HG03469 (cell line): ENCODE measurements around the gene GAS7.

Experiments used
- ATAC-seq: cut with Tn5 transposase; IDR thresholded peaks from one replicate; pipeline ENCODE4 v1.9.1; 2021; ENCODE audit warnings: mild to moderate bottlenecking, moderate library complexity, moderate number of reproducible peaks; ENCODE audit not compliant: unreplicated experiment

Gene GAS7

DNA sequence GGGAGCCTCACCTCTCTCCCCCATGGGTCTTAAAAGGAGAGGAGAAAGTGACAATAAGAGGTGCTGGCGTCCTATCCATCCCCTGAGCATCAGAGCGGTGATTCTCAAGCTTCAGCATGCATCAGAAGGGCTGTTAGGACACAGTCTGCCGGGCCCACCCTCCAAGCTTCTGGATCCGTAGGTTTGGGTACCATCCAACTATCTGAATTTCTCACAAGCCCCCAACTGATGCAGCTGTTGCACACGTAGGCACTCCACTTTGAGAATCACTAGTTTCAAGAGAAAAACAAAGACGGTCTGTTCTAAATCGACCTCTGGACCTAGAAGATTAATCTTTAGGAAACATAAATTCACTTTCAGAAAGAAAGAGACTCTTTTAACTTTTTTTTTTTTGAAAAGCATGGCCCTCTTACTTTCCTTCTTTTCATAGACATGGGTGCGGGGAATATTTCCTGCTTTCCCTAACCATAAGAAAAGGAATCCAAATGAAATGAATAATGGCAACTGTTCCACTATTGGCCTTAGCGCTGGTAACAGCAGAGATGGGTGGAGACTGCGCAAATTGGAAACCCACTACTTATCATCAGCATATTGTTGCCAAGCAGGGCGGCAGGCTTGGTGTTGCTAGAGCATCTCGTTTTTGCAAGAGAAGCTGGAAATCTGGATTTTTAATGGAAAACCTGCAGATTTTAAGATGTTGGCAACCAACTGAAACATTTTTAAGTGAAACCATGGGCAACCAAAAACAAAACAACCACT is 144.4 kb downstream of the GAS7 start:
- no peak for ATAC-seq

DNA sequence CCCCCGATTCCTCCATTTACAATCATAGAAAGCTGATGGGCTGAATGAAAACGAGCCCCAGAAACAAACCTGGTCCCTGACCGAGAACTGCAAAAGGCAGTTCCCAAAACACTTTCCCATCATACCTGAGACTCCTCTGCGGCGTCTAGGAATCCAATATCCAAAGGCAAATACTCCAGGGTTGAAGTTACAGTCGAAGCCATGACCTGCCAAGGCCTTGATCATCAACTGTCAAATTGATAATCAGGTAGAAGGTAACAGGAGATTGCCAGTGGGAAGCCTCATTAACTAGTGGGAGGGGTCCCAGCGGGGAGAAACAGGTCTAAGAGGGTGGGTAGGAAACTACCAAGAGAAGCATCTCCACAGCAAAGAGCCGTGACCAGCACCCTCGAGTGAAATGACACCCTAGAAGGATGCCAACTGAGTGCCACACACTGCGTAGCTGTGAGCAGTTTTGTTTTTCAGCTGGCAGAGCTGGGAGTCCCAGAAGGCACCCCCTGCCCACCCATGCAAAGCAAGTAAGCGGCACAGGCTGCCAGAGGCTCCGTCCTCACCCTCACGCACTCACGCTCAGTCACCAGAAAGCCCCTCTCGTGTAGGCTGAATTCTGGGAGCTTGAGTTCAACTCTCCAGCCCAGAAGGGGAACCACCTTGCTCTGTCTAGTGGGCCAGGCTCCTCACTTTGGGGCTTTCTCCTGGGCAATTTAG is 146.1 kb downstream of the GAS7 start:
- ATAC-seq, result no peak

DNA sequence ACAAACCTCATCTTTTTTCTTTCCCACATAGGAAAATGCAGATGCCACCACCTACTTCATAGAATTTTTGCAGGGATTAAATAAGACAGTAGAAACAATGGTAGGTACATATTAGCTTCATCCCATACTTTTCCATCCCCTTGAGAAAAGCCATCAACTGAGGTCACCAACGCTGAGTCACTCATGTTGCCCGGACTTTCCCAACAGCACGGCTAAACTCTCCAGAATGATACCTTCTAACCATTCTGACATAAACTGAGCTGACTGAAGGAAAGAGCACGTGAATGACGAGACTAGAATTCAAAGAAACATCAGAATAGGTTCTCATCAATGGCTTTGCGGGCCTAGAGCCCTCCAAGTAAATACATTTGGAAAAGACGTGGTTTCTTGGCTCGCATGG is 147.3 kb downstream of the GAS7 start:
- no peak for ATAC-seq

DNA sequence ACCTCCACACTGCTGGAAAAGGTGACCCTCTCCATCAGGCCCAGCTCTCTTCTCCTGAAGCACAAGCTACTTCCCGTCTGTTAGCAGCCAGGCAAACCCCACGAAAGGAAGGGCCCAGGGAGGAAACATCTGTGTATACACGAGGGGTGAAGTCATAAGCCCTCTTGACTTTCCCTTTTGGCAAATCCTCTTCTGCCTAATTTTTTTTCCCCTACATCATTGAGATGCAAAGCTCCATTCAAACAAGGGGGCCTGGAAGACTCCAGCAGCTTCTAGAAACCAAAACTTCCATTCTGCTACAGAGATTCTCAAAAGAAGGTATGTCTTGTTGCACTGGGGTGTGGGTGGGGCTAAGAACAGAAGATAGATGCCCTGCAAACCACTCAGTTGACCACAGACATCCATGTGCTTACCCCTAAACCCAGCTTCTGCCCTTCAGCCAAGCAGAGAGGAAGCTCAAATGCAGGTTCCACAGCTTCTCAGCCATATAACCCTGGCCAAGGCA is 147.8 kb downstream of the GAS7 start:
- no peak for ATAC-seq

GRCh38 chr17:10048629-10049350 is 149.6 kb downstream of the GAS7 start:
- ATAC-seq, result no peak

- ATAC-seq, result no peak
Observed at GRCh38 chr17:10046786-10047785, 151.3 kb downstream of the GAS7 start.

GRCh38 chr17:10045871-10046658 is 152.3 kb downstream of the GAS7 start:
- no peak for ATAC-seq

DNA sequence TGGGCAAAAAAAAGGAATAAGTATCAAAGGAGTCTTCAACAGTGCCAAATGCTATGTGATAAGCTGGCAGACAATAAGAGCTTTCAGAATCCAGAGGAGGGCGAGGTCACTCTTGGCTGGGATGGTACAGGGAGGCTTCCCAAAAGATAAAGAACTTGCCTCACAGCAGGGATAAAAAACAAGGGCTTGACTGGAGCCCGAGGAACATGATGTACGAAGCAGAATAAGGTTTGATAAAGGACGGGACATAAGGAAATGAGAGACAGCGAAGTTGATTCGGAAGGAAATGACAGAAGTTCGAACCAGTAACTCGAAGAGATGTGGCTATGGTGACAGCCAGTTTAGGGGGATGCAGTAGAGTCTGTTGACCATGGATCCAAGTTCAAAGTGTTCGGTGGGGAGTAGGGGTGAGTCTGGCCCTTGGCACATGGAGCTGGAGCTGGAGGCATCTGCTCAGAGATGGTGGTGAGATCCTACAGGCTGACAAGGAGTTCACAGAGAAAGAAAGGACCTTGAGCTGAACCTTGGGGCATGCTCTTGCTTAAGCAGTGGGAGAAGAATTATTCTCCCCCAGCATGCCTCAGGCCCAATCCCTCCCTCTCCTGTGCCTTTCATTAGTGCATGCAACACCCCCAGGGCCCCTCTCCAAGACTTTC is 155.7 kb downstream of the GAS7 start:
- ATAC-seq, result no peak

DNA sequence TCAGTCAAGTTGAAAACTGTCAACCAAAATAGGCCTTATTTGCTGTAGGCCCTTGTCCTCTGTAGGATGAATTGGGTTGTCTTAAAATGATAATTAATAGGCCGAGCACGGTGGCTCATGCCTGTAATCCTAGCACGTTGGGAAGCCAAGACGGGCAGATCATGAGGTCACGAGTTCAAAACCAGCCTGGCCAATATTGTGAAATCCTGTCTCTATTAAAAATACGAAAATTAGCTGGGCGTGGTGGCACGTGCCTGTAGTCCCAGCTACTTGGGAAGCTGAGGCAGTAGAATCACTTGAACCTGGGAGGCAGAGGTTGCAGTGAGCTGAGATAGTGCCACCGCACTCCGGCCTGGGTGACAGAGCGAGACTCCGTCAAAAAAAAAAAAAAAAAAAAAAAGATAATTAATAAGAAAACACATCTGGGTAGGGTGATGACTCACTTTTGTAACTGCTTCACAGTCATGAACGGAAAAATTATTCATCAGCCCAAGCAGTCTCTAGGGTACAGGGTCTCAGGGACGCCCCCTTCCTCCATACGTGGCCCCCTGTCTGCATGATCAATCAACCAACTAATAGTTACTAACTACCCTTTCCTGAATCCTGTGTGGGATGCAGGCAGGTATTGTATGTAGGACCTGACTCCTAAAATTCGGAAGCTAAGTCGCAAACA is 156.4 kb downstream of the GAS7 start:
- ATAC-seq, result no peak

- no peak for ATAC-seq
Observed at GRCh38 chr17:10041287-10041612, 157.2 kb downstream of the GAS7 start.

GRCh38 chr17:10036511-10037061 is 161.8 kb downstream of the GAS7 start:
- ATAC-seq, result no peak

GRCh38 chr17:10035885-10036284 is 162.5 kb downstream of the GAS7 start:
- no peak for ATAC-seq

DNA sequence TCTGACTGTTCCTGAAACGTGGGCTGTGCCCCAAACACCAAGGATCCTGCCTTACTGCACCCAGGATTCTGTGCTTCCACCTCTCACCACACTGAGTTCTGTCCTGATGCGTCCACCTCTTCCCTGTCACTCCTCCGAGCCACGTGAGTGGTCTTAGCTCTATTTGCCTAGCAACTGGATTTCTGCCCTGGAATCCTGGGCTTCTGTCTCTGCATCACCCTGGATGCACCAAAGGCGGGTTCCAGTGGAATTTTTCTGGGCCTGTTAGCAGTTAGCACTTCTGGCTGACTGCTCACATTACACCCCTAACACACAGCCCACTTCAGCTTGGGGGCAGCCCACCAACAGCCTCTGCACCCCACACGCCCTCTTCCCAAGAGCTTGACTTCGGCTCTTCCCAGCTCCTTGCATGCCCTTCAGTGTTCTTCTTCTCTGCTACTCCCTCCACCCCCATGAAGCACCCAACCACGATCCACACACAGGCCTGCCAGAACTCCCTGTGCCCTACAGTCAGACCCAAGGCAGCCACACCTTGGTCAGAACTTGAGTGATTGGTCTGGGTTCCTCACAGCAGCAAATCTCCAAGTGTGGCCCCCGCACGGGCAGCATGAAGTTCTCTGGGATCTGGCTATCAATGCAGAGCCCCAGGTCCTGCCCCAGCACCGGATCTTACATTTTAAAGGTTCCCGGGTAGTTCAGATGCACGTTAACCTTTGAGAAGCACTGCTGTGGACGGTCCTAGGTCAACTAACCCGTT is 163.5 kb downstream of the GAS7 start:
- ATAC-seq, result no peak

- no peak for ATAC-seq
Observed at GRCh38 chr17:10033959-10034358, 164.4 kb downstream of the GAS7 start.

GRCh38 chr17:10033449-10033848 is 165.0 kb downstream of the GAS7 start:
- no peak for ATAC-seq

- no peak for ATAC-seq
Observed at GRCh38 chr17:10032118-10032852, 166.1 kb downstream of the GAS7 start.

- no peak for ATAC-seq
Observed at GRCh38 chr17:10031606-10032005, 166.8 kb downstream of the GAS7 start.
